NCI-H446 treated with DMSO at 0.1 percent for 48 hours (cell line): ENCODE measurements around the gene SNAPC2.
A peak's percentile ranks its signal among the peaks of the same experiment; 100 is the strongest.

ENCODE experiments used
- DNase-seq: peaks from one replicate; lab custom pipeline; 2025; lab: John Stamatoyannopoulos, UW

Gene SNAPC2

DNA sequence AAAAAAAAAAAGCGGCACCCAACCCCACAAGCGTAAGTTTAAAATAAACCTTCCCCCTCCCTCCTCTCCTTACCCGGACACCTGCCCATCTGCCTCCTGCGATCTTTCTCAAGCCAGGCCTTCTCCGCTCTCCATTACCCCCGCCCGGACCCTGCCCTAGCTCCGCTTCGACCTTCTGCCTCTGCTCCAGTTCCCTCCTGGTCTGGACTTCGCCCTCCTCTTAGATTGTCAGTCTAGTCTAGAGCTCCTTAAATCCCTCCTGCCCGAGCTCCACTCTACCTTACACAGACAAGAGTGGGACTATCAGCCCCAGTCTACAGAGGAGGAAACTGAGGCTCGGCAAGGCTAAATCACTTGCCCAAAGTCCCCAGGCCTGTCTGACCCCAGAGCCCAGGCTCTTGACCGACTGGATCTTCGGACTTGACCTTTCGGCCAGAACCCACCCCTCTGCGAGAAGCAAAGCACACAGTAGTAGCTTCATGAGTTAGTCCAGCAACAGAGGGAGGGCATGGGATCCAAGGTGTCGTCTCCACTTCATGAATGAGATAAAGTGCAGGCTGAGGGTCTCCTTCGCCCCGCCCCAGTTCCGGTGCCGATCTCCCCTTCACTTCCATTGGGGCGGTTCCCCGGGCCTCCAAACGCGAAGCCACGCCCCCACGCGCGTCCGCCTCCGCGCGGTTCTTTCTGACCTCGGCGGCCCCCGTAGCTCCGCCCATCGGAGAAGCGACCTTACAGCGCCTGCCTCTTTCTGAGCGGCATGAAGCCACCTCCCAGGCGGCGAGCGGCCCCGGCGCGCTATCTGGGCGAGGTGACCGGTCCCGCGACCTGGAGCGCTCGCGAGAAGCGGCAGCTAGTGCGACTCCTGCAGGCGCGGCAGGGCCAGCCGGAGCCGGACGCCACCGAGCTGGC lies at the start of gene SNAPC2:
Gene SNAPC2 (plus strand): TSS at position 729 of the 909 bp plus-strand sequence. CDS start 29 bp downstream, at position 758.
- peak; percentile 90 for DNase-seq

GRCh38 chr19:7870571-7871436 lies 49.3 kb upstream of the SNAPC2 start:
- no peak for DNase-seq

DNA sequence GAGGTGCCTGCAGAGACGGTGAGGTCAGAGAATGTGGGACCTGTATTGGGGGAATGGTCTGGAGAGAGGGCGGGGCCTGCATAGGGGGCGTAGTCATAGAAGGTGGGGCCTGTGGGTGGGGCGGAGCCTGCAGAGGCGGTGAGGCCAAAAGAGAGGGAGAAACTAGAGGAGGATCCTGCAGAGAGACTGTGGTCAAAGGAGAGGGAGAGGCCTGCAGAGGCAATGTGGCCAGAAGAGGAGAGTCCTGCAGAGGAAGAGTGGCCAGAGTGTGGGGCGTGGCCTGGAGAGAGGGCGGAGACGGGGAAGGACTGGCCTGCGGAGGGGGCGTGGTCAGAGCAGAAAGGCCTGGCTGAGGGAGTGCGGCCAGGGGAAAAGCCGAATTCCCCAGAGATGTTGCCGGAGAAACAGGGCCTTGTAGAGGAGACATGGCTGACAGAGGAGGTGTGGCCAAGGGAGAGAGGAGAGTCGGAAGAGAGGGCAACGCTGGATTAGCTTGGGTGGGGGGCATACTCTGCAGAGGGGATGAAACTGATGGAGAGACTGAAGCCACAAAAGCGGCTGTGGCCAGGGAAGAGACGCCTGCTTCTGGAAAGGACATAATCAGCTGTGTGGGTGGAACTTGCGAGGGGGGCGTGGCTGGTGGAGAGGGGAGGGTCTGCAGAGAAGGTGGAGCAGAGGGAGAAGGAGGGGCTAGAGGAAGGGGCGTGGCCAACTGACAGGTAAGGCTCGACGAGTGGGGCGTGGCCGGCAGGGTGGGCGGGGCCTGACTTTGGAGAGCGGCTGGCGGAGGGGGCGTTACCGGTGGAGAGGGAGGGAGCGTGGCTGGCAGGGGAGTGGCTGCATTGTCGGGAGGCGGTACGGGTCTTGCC lies 48.5 kb upstream of the SNAPC2 start:
- DNase-seq = no peak

DNA sequence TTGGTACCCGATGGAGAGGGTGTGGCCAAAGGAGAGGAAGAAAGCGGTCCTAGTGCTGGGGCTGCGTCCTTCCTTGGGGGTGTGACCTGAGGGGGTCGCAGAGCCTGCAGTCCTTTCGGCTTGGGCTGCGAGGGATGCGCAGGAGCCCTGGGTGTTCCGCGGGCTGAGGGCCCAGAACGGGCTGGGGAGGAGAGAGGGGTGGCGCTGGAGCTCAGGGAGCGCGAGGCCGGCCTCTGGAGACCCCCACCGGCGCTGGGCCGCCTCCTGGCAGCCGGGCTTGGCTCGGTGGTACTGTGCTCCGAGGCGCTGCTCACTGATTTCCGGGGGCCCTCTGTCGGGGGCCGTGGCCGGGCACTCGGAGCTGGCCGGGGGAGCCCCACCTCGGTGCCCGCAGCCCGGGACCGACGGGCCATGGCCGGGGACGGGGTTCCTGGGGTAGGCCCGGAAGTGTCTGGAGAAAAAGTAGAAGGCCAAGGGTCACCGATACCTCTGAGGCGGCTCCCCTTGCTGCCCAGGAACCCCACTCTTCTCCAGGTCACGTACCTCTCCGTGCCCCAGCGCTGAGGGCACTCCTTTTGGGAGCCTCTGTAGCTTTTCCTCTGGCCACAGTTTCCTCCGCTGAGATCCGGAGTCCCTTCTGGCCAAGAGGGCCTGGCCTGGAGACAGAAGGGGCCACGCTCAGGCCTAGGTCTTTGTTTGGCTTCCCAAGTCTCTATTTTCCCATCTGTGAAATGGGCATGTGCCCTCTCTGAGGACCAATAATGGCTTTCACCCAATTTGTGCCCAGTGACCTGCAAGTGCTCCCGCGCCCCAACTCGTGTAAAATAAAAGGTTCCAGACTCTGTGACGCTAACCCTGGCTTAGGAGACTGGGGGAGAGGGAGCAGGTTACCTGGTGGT lies 47.6 kb upstream of the SNAPC2 start:
- DNase-seq = no peak

DNA sequence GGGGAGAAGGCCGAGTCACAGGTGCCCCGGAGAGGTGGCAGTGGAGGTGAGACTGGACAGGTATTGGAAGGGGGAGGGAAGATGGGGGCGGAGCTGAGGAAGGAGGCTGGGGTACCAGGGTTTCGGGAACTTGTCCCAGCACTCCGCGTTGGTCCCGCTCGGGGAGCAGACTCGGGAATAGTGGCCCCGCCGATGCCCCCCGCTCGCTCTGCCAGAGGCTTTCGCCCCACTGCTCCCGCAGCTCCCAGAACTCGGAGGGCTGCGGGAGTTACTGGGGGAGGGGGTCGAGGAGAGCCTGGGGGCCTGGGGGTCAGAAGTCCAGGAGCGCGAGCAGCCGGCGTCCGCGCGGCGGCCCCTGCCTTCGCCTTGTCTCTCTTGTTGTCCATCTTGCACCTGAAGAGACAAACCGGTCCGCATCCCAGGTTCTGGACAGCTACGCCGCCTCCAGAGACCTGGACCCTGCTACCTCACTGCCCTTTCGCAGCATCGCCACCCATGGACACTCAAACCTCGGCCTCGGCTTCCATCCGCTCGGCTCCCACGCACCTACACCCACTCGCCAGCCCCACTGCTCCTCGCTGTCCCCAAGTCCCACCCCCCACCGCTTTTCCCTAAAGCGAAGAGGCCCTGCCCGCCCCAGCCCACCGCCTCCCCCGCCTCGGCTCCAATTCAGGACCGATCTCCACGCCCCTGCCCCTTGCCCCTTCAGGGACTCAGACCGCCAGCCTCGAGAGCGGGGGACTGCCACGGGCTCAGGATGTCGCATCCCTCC lies 46.6 kb upstream of the SNAPC2 start:
- DNase-seq = no peak

DNA sequence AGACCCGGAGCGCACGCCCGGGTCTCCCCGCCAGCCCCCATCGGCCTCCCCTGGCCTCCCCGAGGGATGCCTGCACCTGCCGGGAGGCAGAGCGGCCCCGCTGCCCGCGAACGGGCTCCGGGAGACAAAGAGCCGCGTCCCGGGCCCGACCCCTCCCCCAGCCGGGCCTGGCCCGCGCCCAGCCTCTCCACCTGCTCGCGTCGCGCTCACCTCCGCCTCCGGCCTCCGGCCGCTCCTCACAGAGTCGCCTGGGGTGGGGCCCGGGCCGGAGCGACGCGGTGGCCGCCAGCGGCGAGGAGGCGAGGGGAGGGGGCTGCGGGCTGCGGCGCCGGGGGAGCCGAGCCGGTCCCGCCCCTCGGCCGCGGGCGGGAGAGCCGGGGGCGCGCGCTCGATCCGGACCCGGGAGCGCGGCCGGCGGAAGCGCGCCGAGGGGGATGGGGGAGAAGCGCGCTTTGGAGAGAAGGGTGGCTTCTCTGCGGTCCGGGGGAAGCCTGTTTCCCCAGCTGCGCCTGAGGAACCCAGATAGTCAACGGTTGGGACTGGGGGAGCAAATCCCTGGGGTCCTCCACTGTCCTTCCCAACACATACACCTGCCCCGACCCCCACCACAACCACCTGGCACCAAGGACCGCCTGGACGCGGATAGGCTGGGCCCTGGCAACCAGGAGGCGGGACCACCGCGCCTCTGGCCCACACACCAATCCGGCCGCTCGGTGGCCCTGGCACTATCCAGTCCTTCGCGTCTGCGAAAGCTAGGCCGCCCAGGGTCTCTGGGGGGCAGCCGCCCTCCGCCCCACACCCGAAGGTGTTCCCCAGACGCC lies 45.9 kb upstream of the SNAPC2 start, which contains the start of gene PRR36:
Gene PRR36 (minus strand): TSS at position 315 of the 821 bp plus-strand sequence. CDS start 701 bp downstream, outside the sequence.
- peak; percentile 57 for DNase-seq

GRCh38 chr19:7874897-7875273 lies 45.3 kb upstream of the SNAPC2 start:
- DNase-seq = no peak

DNA sequence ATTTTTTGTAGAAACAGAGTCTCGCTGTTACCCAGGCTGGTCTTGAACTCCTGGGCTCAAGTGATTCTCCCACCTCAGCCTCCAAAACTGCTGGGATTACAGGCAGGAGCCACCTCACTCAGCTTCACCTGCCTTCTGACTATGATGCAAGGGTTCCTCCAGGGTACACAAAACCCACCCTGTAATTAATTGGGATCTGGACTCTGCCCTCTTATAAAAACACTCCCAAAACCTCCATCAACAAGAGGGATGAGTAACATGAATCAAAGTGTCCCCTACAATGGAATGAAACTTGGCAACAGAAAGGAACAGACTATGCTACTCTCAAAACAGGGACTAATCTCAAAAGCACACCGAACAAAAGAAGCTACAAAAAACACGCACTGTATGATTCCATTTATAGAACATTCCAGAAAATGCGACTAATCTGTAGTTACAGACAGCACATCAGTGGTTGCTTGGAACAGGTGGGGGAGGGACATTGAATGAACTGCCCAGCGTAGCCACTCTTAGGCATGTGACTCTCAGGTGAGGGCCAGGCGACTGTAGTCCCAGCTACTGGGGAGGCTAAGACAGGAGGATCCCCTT lies 42.8 kb upstream of the SNAPC2 start:
- DNase-seq = no peak

GRCh38 chr19:7879111-7879807 lies 40.9 kb upstream of the SNAPC2 start:
- DNase-seq = no peak

DNA sequence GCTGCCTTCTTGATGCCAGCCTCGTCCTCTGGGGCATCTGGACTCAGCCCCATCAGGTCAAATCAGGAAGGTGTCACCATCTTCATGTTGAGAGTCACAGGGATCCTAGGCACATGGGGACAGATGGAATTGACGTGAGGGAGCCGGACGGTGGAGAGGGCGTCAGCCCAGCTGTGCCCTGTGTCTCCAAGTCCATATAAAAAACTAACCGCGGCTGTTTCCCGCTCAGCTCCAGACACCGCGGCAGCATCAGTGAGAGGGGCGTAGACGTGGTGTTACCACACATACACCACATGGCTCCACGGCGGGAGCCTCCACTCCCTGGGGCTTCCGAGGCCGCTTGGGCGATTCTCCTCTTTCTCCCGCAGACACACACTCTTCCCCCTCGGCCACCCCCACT lies 40.3 kb upstream of the SNAPC2 start:
- DNase-seq = no peak

DNA sequence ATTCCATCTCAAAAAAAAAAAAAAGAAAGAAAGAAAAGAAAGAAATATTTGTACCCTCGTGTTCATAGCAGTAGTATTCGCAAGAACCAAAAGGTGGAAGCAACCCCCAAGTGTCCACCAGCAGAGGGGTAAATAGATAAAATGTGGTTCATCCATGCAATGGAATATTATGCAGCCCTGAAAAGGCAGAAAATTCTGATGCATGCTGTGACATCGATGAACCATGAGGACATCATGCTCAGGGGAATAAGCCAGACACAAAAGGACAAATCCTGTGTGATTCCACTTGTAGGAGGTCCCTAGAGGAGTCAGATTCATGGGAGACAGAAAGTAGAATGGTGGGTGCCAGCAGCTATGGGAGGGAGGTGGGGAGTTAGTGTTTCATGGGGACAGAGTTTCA lies 38.2 kb upstream of the SNAPC2 start:
- no peak for DNase-seq

DNA sequence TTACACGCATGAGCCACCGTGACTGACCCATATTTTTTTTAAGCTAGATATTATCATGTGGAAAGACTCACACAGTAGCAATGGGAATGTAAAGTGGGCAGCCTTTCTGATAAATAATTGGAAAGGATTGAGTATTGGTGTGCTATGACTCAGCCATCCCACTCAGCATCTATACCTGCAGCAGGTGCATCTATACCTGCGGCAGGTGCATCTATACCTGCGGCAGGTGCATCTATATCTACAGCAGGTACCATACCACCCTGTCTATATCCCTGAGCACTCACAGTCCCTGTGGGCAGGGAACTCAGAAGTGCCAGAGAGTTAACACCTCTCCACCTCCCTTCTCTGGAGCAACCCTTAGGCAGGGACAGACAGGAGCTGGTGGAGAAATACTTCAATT lies 37.0 kb upstream of the SNAPC2 start:
- no peak for DNase-seq

GRCh38 chr19:7883796-7884570 lies 36.2 kb upstream of the SNAPC2 start:
- no peak for DNase-seq

DNA sequence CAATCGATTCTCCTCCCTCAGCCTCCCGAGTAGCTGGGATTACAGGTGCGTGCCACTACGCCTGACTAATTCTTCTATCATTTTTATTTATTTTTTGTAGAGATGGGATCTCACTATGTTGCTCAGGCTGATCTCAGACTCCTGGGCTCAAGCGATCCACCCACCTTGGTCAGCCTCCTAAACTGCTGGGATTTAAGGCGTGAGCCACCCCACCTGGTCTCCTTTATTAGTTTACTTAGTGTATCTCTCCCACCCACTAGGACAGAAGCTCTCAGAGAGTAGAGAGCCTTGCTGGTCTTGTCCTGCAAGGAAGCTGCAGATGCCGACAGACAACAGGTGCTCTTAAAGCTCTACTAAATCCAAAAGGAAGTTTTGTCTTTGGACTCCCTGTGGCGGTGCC lies 34.3 kb upstream of the SNAPC2 start:
- DNase-seq = no peak

- DNase-seq = no peak
Measured at GRCh38 chr19:7887408-7888144, 32.6 kb upstream of the SNAPC2 start.

DNA sequence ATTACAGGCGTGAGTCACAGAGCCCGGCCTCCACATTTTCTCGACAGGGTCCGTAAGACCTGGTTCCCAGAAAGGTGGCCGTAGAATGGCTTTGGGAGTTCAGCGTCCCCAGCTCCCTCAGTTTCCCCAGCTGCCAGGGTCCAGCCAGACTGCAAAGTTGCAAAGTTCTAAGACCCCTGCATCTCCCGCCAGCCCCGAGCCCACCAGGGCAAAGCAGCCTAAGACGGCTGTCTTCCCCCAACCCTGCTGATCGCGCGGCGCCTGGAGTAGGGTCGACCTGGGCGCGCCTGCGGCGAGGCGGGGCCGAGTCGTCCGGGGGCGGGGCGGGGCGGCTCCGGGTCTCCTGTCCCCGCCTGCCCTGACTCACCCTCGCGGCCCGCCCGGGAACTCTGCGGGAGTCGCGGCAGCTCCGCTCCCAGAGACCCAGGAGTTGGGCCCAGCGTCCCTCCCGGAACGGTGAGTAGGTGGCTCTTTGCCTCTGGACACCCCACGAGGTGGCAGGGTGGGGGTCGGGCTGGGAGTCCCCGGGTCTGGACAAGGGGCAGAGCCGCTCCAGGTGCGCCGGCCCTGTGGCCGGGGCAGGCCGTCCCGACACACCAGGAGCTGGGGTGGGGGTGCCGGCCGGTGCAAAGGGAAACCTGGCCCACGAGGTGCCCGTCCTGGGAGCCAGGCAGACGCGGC lies 31.9 kb upstream of the SNAPC2 start, which contains the start of gene LRRC8E:
Gene LRRC8E (plus strand): TSS at position 366 of the 681 bp plus-strand sequence. CDS start 7,094 bp downstream, outside the sequence.
- no peak for DNase-seq
